ENCODE data around the gene ZIC1. TPM values are rescaled to one million over a fixed set of nuclear protein-coding genes. Genes with fewer than 3 reads are reported as not detected.

ZIC1 gene
- total RNA-seq, 1 experiment from 2014 or later: not detected

DNA sequence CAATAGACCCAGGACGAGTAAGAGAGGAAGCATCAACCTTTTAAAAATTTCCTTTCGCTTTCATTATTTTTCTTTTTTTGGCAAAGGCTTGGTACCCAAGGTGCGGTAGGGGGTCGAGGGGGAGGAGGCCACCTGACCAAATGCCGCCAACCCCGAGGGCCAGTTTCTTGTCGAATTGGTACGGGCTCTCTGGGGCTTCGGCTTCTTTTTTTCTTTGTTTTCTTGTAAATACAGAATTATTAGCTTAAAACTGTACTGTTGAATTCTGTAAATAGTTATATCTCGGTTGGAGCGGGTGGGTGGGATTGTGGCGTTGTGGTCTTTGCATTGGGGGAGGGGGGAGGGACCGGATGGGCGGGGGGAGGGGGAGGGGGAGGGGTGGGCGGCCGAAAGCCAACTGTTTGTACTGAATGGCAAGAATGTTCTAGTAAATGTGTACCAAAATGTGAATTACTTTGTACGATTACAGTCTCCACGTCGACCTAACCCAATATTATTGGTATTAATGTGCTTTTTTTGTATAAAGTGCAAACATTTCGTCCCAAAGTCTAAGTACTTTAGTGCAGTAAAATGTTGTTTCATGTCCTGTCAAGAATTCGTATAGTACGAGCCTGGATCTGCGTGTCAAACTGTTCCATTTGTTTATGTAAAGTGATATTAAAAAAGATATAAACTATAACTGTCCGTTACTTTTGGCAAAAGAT lies 4.7 kb downstream of the ZIC1 start:
- no TSS peak for BruUV-seq (replicated peaks)
- Histone ChIP-seq H3K9me2 (ENCODE audit: insufficient read depth) (no peaks in the 10 kb centered on the region), H3K4me3 (replicated peaks in 1 of 2; ENCODE audit: low read depth in 1 of 2, low read length in 2 of 2) (no peak overlapping the region), H3K27me3 (ENCODE audit: insufficient read depth, low read length) (no peaks in the 10 kb centered on the region), H2AFZ (ENCODE audit: low read depth, low read length, poor library complexity, severe bottlenecking) (no peak overlapping the region), H3K36me3 (ENCODE audit: control insufficient read depth in 1 of 2, insufficient read depth in 2 of 2, low read length in 2 of 2) (no peaks in the 10 kb centered on the region), H3K27ac (ENCODE audit: low read depth, low read length) (no peak overlapping the region), H3K79me2 (ENCODE audit: insufficient read depth, low read length) (no peaks in the 10 kb centered on the region), H3K4me1 (ENCODE audit: control insufficient read depth in 1 of 2, insufficient read depth in 2 of 2, low read length in 2 of 2) (no peaks in the 10 kb centered on the region), H3K9me3 (ENCODE audit: control insufficient read depth in 1 of 2, insufficient read depth in 1 of 2, low read depth in 1 of 2, low read length in 2 of 2) (no peaks in the 10 kb centered on the region), H4K20me1 (ENCODE audit: insufficient read depth) (no peaks in the 10 kb centered on the region), H3K9ac (ENCODE audit: low read length) (no peak overlapping the region), H3K4me2 (ENCODE audit: low read length) (no peak overlapping the region)
- no peak for TF ChIP-seq POLR2A (IDR thresholded peaks at IDR 0.05; ENCODE audit: borderline replicate concordance, extremely low read depth, insufficient read depth, insufficient read length)
- TF ChIP-seq CBX3 (IDR thresholded peaks at IDR 0.05; ENCODE audit: low read depth): no peak
- no peak for TF ChIP-seq POLR2AphosphoS5 (IDR thresholded peaks at IDR 0.05; ENCODE audit: low read depth, low read length)
- ATAC-seq: no peak
- ChIA-PET POLR2A (no interaction called here), CTCF (interaction anchor here (1.2 kb wide), 1 partner anchor 11 kb away, joined by 3 read pairs; no protein-coding TSS in a partner anchor), RAD21 (ENCODE audit: low non-redundant PET in 1 of 2, low total read pairs in 2 of 2, uncharacterized antibody in 2 of 2, unreplicated experiment in 2 of 2) (no interaction called here)
- DNase-seq (ENCODE audit: low read depth, low spot score): no peak
- intact Hi-C loops (cut with micrococcal nuclease): no loop called here

GRCh38 chr3:147414390-147415138 lies 5.4 kb downstream of the ZIC1 start:
- DNase-seq (ENCODE audit: low read depth, low spot score) (no peak), ATAC-seq (no peak)
- RAD21 ChIA-PET (ENCODE audit: low non-redundant PET in 1 of 2, low total read pairs in 2 of 2, uncharacterized antibody in 2 of 2, unreplicated experiment in 2 of 2): no interaction called here
- Histone ChIP-seq H3K9me3 (ENCODE audit: control insufficient read depth in 1 of 2, insufficient read depth in 1 of 2, low read depth in 1 of 2, low read length in 2 of 2) (no peaks in the 10 kb centered on the region), H3K9me2 (ENCODE audit: insufficient read depth) (no peaks in the 10 kb centered on the region), H3K4me1 (ENCODE audit: control insufficient read depth in 1 of 2, insufficient read depth in 2 of 2, low read length in 2 of 2) (no peaks in the 10 kb centered on the region), H3K9ac (ENCODE audit: low read length) (no peak overlapping the region), H4K20me1 (ENCODE audit: insufficient read depth) (no peaks in the 10 kb centered on the region), H3K4me3 (replicated peaks in 1 of 2; ENCODE audit: low read depth in 1 of 2, low read length in 2 of 2) (no peak overlapping the region), H2AFZ (ENCODE audit: low read depth, low read length, poor library complexity, severe bottlenecking) (no peak overlapping the region), H3K27ac (ENCODE audit: low read depth, low read length) (no peak overlapping the region), H3K27me3 (ENCODE audit: insufficient read depth, low read length) (no peaks in the 10 kb centered on the region), H3K36me3 (ENCODE audit: control insufficient read depth in 1 of 2, insufficient read depth in 2 of 2, low read length in 2 of 2) (no peaks in the 10 kb centered on the region), H3K4me2 (ENCODE audit: low read length) (no peak overlapping the region), H3K79me2 (ENCODE audit: insufficient read depth, low read length) (no peaks in the 10 kb centered on the region)
- BruUV-seq (replicated peaks): no TSS peak
- TF ChIP-seq CTCF (IDR thresholded peaks at IDR 0.05 in 2 of 3, conservative IDR thresholded peaks at IDR 0.05 in 1 of 3; ENCODE audit: borderline replicate concordance in 1 of 3, insufficient read depth in 1 of 3, low read depth in 2 of 3, low read length in 2 of 3) (no peak), POLR2A (IDR thresholded peaks at IDR 0.05; ENCODE audit: borderline replicate concordance, extremely low read depth, insufficient read depth, insufficient read length) (no peak), ZFX (IDR thresholded peaks at IDR 0.05) (no peak), SIN3A (IDR thresholded peaks at IDR 0.05; ENCODE audit: low read depth) (no peak), SRF (IDR thresholded peaks at IDR 0.05; ENCODE audit: low read depth) (no peak), ZNF274 (IDR thresholded peaks at IDR 0.05; ENCODE audit: low read depth, low read length) (no peak), ELF1 (IDR thresholded peaks at IDR 0.05; ENCODE audit: borderline replicate concordance, low read depth) (no peak), YY1 (IDR thresholded peaks at IDR 0.05; ENCODE audit: extremely low read depth, insufficient replicate concordance, low read depth, low read length) (no peak), TCF7L2 (IDR thresholded peaks at IDR 0.05; ENCODE audit: borderline replicate concordance, extremely low read depth, insufficient read depth, insufficient read length) (no peak), JUND (IDR thresholded peaks at IDR 0.05) (no peak)
- CTCF ChIA-PET: interaction anchor here (1.2 kb wide), 1 partner anchor 11 kb away, joined by 3 read pairs; no protein-coding TSS in a partner anchor
- intact Hi-C loops (cut with micrococcal nuclease): no loop called here
- POLR2A ChIA-PET: no interaction called here

All from HCT116 (cell line).